Measurements from ENCODE around the gene LSM7. TPM values are rescaled to one million over a fixed set of nuclear protein-coding genes. Genes with fewer than 3 reads are reported as not detected.

Gene LSM7
- total RNA-seq, 1 experiment from 2014 or later, result 282 TPM

DNA sequence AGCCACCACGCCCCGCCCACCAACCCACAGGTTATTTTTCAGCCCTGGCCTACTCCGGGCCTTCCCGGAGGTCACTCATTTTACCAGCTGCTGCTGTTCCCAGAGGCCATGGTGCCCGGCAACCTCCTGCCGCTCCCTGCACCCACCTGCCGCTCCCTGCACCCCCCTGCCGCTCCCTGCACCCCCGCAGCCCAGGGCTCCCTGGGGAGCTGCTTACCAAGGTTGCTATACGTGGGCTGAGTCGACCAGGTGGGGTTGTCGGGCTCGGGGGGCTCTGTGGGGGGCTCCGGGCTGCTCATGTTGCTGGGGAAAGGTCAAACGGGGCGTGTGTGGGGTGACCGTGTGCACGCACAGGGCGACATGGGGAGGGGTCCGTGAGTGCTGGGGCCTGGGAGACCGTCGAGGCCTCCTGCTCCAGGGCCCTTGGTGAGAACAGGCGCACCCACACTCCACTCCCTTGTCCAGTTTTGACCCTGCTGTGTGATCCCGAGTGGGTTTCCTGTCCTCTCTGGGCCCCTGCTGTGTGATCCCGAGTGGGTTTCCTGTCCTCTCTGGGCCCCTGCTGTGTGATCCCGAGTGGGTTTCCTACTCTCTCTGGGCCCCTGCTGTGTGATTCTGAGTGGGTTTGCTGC lies 47.6 kb downstream of the LSM7 start:
- Histone ChIP-seq H4K20me1 (ENCODE audit: low read length) (no peaks in the 10 kb centered on the region), H2AFZ (ENCODE audit: low read length) (no peak overlapping the region), H3K27me3 (ENCODE audit: low read length) (no peaks in the 10 kb centered on the region), H3K9me3 (ENCODE audit: low read length) (no peaks in the 10 kb centered on the region), H3K36me3 (ENCODE audit: low read depth, low read length) (no peaks in the 10 kb centered on the region), H3K9ac (ENCODE audit: low read length) (no peak overlapping the region), H3F3A (ENCODE audit: low read length, unreplicated experiment) (no peaks in the 10 kb centered on the region), H3K27ac (ENCODE audit: low read length) (no peak overlapping the region), H3K4me2 (ENCODE audit: low read length) (no peak overlapping the region), H3K9me2 (replicated peaks; ENCODE audit: low read length) (no peaks in the 10 kb centered on the region), H3K4me3 (ENCODE audit: low read length) (no peak overlapping the region), H3K4me1 (ENCODE audit: insufficient read depth, low read length) (no peaks in the 10 kb centered on the region), H3K79me2 (ENCODE audit: low read length) (no peaks in the 10 kb centered on the region)
- DNase-seq (no peak), ATAC-seq (no peak)
- BruUV-seq (replicated peaks), result no TSS peak
- TF ChIP-seq EZH2phosphoT487 (IDR thresholded peaks at IDR 0.05; ENCODE audit: borderline replicate concordance, low read length) (no peak), EZH2 (IDR thresholded peaks at IDR 0.05; ENCODE audit: low read length, unreplicated experiment) (no peak)
- intact Hi-C loops (cut with micrococcal nuclease), result no loop called here
- ChIA-PET POLR2A (ENCODE audit: unreplicated experiment) (no interaction called here), CTCF (no interaction called here)

GRCh38 chr19:2278459-2279158 lies 49.8 kb downstream of the LSM7 start:
- no peak for ATAC-seq

DNA sequence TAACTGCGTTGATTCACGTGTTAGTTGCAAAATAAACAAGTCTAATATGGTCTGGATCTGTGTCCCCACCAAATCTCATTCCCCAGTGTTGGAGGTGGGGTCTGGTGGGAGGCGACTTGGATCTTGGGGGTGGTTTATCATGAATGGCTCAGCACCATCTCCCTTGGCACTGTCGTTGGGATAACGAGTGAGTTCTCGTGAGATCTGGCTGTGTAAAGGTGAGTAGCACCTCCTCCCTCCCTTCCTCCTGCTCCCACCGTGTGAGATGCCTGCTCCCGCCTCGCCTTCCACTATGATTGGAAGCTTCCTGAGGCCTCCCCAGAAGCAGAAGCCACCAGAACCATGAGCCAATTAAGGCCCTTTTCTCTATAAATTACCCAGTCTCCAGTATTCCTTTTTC lies 51.2 kb downstream of the LSM7 start:
- no peaks in the 10 kb centered on the region for H3K27me3 ChIP-seq (ENCODE audit: low read length)
- ATAC-seq, result no peak
- no peaks in the 10 kb centered on the region for H3K9me2 ChIP-seq (replicated peaks; ENCODE audit: low read length)
- no peak overlapping the region for H3K27ac ChIP-seq (ENCODE audit: low read length)
- H3K79me2 ChIP-seq (ENCODE audit: low read length), result peaks cover 21% of the 10 kb centered on the region
- H3K4me3 ChIP-seq (ENCODE audit: low read length), result no peak overlapping the region
- no peaks in the 10 kb centered on the region for H3F3A ChIP-seq (ENCODE audit: low read length, unreplicated experiment)
- peaks cover 12% of the 10 kb centered on the region for H4K20me1 ChIP-seq (ENCODE audit: low read length)
- no peak overlapping the region for H3K9ac ChIP-seq (ENCODE audit: low read length)
- BruUV-seq (replicated peaks), result no TSS peak
- intact Hi-C loops (cut with micrococcal nuclease), result no loop called here
- no peaks in the 10 kb centered on the region for H3K9me3 ChIP-seq (ENCODE audit: low read length)
- ChIA-PET POLR2A (ENCODE audit: unreplicated experiment) (no interaction called here), CTCF (interaction anchor here (0.7 kb wide), 1 partner anchor 118 kb away, joined by 5 read pairs; no protein-coding TSS in a partner anchor)
- no peak overlapping the region for H2AFZ ChIP-seq (ENCODE audit: low read length)
- no peak for DNase-seq
- H3K4me2 ChIP-seq (ENCODE audit: low read length), result no peak overlapping the region
- peaks cover 3% of the 10 kb centered on the region; the same call in 1 of the 2 replicates for H3K36me3 ChIP-seq (ENCODE audit: low read depth, low read length)
- TF ChIP-seq, protein P1, sequence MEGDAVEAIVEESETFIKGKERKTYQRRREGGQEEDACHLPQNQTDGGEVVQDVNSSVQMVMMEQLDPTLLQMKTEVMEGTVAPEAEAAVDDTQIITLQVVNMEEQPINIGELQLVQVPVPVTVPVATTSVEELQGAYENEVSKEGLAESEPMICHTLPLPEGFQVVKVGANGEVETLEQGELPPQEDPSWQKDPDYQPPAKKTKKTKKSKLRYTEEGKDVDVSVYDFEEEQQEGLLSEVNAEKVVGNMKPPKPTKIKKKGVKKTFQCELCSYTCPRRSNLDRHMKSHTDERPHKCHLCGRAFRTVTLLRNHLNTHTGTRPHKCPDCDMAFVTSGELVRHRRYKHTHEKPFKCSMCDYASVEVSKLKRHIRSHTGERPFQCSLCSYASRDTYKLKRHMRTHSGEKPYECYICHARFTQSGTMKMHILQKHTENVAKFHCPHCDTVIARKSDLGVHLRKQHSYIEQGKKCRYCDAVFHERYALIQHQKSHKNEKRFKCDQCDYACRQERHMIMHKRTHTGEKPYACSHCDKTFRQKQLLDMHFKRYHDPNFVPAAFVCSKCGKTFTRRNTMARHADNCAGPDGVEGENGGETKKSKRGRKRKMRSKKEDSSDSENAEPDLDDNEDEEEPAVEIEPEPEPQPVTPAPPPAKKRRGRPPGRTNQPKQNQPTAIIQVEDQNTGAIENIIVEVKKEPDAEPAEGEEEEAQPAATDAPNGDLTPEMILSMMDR (conservative IDR thresholded peaks at IDR 0.05; ENCODE audit: low read depth, low read length), result no peak
- no peak for TF ChIP-seq EZH2 (IDR thresholded peaks at IDR 0.05; ENCODE audit: low read length, unreplicated experiment)
- no peak for TF ChIP-seq EZH2phosphoT487 (IDR thresholded peaks at IDR 0.05; ENCODE audit: borderline replicate concordance, low read length)
- H3K4me1 ChIP-seq (ENCODE audit: insufficient read depth, low read length), result peaks cover 13% of the 10 kb centered on the region; the same call in 1 of the 2 replicates

More at GRCh38 chr19:2278459-2279158, 49.8 kb downstream of the LSM7 start:
- Histone ChIP-seq H3K27me3 (ENCODE audit: low read length) (no peaks in the 10 kb centered on the region), H3K4me2 (ENCODE audit: low read length) (no peak overlapping the region), H3K9me2 (replicated peaks; ENCODE audit: low read length) (no peaks in the 10 kb centered on the region), H3K9me3 (ENCODE audit: low read length) (no peaks in the 10 kb centered on the region), H3K27ac (ENCODE audit: low read length) (no peak overlapping the region), H3K36me3 (ENCODE audit: low read depth, low read length) (no peaks in the 10 kb centered on the region), H2AFZ (ENCODE audit: low read length) (no peak overlapping the region), H3K4me3 (ENCODE audit: low read length) (no peak overlapping the region), H4K20me1 (ENCODE audit: low read length) (peaks cover 6% of the 10 kb centered on the region; the same call in 1 of the 2 replicates), H3F3A (ENCODE audit: low read length, unreplicated experiment) (no peaks in the 10 kb centered on the region), H3K4me1 (ENCODE audit: insufficient read depth, low read length) (0 out of 2 replicates have a peak, but pooled peaks cover under 1% of the 10 kb centered on the region), H3K9ac (ENCODE audit: low read length) (no peak overlapping the region), H3K79me2 (ENCODE audit: low read length) (peaks cover 7% of the 10 kb centered on the region)
- intact Hi-C loops (cut with micrococcal nuclease), result no loop called here
- TF ChIP-seq EZH2 (IDR thresholded peaks at IDR 0.05; ENCODE audit: low read length, unreplicated experiment) (no peak), EZH2phosphoT487 (IDR thresholded peaks at IDR 0.05; ENCODE audit: borderline replicate concordance, low read length) (no peak)
- TF ChIP-seq, protein P1 (conservative IDR thresholded peaks at IDR 0.05; ENCODE audit: low read depth, low read length), result no peak
- no peak for DNase-seq
- ChIA-PET POLR2A (ENCODE audit: unreplicated experiment) (no interaction called here), CTCF (no interaction called here)
- no TSS peak for BruUV-seq (replicated peaks)

Measured in PC-3 (cell line).